Measurements from ENCODE around the gene ZNF142. TPM values are rescaled to one million over a fixed set of nuclear protein-coding genes. Genes with fewer than 3 reads are reported as not detected.
A peak's percentile ranks its signal among the peaks of the same experiment; 100 is the strongest.

ZNF142 gene
- total and polyA plus RNA-seq, 9 of the 15 experiments (the other 6 are each of a cell fraction or from before 2014, with no cell fraction given), result 0.50 to 26.1 (median 4.5) TPM

- TF ChIP-seq, protein P1, sequence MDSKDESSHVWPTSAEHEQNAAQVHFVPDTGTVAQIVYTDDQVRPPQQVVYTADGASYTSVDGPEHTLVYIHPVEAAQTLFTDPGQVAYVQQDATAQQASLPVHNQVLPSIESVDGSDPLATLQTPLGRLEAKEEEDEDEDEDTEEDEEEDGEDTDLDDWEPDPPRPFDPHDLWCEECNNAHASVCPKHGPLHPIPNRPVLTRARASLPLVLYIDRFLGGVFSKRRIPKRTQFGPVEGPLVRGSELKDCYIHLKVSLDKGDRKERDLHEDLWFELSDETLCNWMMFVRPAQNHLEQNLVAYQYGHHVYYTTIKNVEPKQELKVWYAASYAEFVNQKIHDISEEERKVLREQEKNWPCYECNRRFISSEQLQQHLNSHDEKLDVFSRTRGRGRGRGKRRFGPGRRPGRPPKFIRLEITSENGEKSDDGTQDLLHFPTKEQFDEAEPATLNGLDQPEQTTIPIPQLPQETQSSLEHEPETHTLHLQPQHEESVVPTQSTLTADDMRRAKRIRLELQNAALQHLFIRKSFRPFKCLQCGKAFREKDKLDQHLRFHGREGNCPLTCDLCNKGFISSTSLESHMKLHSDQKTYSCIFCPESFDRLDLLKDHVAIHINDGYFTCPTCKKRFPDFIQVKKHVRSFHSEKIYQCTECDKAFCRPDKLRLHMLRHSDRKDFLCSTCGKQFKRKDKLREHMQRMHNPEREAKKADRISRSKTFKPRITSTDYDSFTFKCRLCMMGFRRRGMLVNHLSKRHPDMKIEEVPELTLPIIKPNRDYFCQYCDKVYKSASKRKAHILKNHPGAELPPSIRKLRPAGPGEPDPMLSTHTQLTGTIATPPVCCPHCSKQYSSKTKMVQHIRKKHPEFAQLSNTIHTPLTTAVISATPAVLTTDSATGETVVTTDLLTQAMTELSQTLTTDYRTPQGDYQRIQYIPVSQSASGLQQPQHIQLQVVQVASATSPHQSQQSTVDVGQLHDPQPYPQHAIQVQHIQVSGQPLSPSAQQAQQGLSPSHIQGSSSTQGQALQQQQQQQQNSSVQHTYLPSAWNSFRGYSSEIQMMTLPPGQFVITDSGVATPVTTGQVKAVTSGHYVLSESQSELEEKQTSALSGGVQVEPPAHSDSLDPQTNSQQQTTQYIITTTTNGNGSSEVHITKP (IDR thresholded peaks at IDR 0.05; ENCODE audit: partially characterized antibody), result peak; percentile 68
- TF ChIP-seq ZNF778 (CRISPR knock-in tag; IDR thresholded peaks at IDR 0.05) (no peak), TCF7L2 (IDR thresholded peaks at IDR 0.05; ENCODE audit: low read depth, low read length) (no peak), NFXL1 (CRISPR knock-in tag; IDR thresholded peaks at IDR 0.05) (no peak), NBN (IDR thresholded peaks at IDR 0.05; ENCODE audit: low read depth) (no peak), ZNF124 (CRISPR knock-in tag; IDR thresholded peaks at IDR 0.05) (no peak), SRSF1 (IDR thresholded peaks at IDR 0.05; ENCODE audit: low read depth, low read length) (no peak), SUPT5H (IDR thresholded peaks at IDR 0.05) (peak; percentile 81), CEBPG (CRISPR knock-in tag; IDR thresholded peaks at IDR 0.05) (no peak), CEBPG (tag; conservative IDR thresholded peaks at IDR 0.05 in 1 of 2, IDR thresholded peaks at IDR 0.05 in 1 of 2) (no peak), TFAP4 (CRISPR knock-in tag; IDR thresholded peaks at IDR 0.05; ENCODE audit: borderline replicate concordance) (peak; percentile 73), POLR2AphosphoS5 (IDR thresholded peaks at IDR 0.05; ENCODE audit: control insufficient read depth, insufficient read depth, low read depth, low read length) (peak; percentile 60; the same call in 1 of the 2 replicates), ZBED1 (IDR thresholded peaks at IDR 0.05) (no peak)
- TF ChIP-seq, protein P2, sequence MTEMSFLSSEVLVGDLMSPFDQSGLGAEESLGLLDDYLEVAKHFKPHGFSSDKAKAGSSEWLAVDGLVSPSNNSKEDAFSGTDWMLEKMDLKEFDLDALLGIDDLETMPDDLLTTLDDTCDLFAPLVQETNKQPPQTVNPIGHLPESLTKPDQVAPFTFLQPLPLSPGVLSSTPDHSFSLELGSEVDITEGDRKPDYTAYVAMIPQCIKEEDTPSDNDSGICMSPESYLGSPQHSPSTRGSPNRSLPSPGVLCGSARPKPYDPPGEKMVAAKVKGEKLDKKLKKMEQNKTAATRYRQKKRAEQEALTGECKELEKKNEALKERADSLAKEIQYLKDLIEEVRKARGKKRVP (CRISPR knock-in tag; IDR thresholded peaks at IDR 0.05), result no peak
- TF ChIP-seq, protein P3, sequence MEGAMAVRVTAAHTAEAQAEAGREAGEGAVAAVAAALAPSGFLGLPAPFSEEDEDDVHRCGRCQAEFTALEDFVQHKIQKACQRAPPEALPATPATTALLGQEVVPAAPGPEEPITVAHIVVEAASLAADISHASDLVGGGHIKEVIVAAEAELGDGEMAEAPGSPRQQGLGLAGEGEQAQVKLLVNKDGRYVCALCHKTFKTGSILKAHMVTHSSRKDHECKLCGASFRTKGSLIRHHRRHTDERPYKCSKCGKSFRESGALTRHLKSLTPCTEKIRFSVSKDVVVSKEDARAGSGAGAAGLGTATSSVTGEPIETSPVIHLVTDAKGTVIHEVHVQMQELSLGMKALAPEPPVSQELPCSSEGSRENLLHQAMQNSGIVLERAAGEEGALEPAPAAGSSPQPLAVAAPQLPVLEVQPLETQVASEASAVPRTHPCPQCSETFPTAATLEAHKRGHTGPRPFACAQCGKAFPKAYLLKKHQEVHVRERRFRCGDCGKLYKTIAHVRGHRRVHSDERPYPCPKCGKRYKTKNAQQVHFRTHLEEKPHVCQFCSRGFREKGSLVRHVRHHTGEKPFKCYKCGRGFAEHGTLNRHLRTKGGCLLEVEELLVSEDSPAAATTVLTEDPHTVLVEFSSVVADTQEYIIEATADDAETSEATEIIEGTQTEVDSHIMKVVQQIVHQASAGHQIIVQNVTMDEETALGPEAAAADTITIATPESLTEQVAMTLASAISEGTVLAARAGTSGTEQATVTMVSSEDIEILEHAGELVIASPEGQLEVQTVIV (CRISPR knock-in tag; IDR thresholded peaks at IDR 0.05; ENCODE audit: borderline replicate concordance), result no peak
- TF ChIP-seq, protein P4, sequence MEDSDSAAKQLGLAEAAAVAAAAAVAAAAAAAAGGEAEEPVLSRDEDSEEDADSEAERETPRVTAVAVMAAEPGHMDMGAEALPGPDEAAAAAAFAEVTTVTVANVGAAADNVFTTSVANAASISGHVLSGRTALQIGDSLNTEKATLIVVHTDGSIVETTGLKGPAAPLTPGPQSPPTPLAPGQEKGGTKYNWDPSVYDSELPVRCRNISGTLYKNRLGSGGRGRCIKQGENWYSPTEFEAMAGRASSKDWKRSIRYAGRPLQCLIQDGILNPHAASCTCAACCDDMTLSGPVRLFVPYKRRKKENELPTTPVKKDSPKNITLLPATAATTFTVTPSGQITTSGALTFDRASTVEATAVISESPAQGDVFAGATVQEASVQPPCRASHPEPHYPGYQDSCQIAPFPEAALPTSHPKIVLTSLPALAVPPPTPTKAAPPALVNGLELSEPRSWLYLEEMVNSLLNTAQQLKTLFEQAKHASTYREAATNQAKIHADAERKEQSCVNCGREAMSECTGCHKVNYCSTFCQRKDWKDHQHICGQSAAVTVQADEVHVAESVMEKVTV (CRISPR knock-in tag; IDR thresholded peaks at IDR 0.05), result no peak
Measured at GRCh38 chr2:218671654-218672566, 12.5 kb upstream of the ZNF142 start, which contains the start of the genes RNF25 and STK36 (continued).

All from K562 (cell line).